ENCODE data around the gene HBA2.
A peak's percentile ranks its signal among the peaks of the same experiment; 100 is the strongest.
"Not testable (repeated sequence)": the region's sequence is repeated elsewhere in the genome, so short reads cannot be mapped to it uniquely, and the experiment has no call there.

Gene HBA2

DNA sequence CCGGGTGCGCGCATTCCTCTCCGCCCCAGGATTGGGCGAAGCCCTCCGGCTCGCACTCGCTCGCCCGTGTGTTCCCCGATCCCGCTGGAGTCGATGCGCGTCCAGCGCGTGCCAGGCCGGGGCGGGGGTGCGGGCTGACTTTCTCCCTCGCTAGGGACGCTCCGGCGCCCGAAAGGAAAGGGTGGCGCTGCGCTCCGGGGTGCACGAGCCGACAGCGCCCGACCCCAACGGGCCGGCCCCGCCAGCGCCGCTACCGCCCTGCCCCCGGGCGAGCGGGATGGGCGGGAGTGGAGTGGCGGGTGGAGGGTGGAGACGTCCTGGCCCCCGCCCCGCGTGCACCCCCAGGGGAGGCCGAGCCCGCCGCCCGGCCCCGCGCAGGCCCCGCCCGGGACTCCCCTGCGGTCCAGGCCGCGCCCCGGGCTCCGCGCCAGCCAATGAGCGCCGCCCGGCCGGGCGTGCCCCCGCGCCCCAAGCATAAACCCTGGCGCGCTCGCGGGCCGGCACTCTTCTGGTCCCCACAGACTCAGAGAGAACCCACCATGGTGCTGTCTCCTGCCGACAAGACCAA, at the start of gene HBA2:
HBA2 (plus strand) TSS at position 503 of the 568 bp plus-strand sequence; CDS start at position 540, 37 bp downstream.
- DNase-seq (ENCODE audit: insufficient read length, low spot score); FAIRE-seq: not testable (repeated sequence)

- not testable (repeated sequence) for FAIRE-seq; DNase-seq (ENCODE audit: insufficient read length, low spot score)
Measured at GRCh38 chr16:123558-124350, 48.9 kb upstream of the HBA2 start.

GRCh38 chr16:125011-125410, 47.7 kb upstream of the HBA2 start:
- no peak for DNase-seq (ENCODE audit: insufficient read length, low spot score)
- no peak for FAIRE-seq

GRCh38 chr16:129075-129474, 43.6 kb upstream of the HBA2 start:
- no peak for FAIRE-seq
- DNase-seq (ENCODE audit: insufficient read length, low spot score) = no peak

- FAIRE-seq = no peak
Measured at GRCh38 chr16:130533-131173, 42.0 kb upstream of the HBA2 start.

GRCh38 chr16:132120-132519, 40.6 kb upstream of the HBA2 start:
- DNase-seq (ENCODE audit: insufficient read length, low spot score) (no peak), FAIRE-seq (no peak)

More at GRCh38 chr16:130533-131173, 42.0 kb upstream of the HBA2 start:
- no peak for DNase-seq (ENCODE audit: insufficient read length, low spot score)

GRCh38 chr16:133716-134115, 39.0 kb upstream of the HBA2 start:
- DNase-seq (ENCODE audit: insufficient read length, low spot score) (no peak), FAIRE-seq (no peak)

DNA sequence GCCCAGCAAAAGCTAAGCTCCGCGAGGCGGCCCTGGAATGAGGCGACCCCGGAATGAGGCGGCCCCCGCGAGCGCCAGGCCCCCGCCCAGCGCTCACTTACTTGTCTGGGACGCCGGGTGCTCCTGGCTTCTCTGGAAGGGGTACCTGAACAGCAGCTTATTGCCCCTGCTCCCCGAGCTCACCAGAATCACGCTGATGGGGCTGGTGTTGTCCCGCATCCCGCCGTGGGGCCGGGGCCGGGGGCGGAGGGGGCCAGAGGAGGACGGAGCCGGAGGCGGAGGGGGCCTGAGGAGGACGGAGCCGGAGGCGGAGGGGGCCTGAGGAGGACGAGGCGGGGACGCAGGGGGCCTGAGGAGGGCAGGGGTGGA, 34.6 kb upstream of the HBA2 start:
- no peak for DNase-seq (ENCODE audit: insufficient read length, low spot score)
- no peak for FAIRE-seq

- no peak for DNase-seq (ENCODE audit: insufficient read length, low spot score)
- no peak for FAIRE-seq
Measured at GRCh38 chr16:140175-140857, 32.4 kb upstream of the HBA2 start.

- DNase-seq (ENCODE audit: insufficient read length, low spot score) = no peak
- FAIRE-seq = no peak
Measured at GRCh38 chr16:142405-142967, 30.2 kb upstream of the HBA2 start.

GRCh38 chr16:143047-143446, 29.6 kb upstream of the HBA2 start:
- no peak for FAIRE-seq
- no peak for DNase-seq (ENCODE audit: insufficient read length, low spot score)

- DNase-seq (ENCODE audit: insufficient read length, low spot score) (no peak), FAIRE-seq (no peak)
Measured at GRCh38 chr16:143456-143855, 29.2 kb upstream of the HBA2 start.

GRCh38 chr16:144797-145252, 27.9 kb upstream of the HBA2 start:
- DNase-seq (ENCODE audit: insufficient read length, low spot score) (no peak), FAIRE-seq (no peak)

DNA sequence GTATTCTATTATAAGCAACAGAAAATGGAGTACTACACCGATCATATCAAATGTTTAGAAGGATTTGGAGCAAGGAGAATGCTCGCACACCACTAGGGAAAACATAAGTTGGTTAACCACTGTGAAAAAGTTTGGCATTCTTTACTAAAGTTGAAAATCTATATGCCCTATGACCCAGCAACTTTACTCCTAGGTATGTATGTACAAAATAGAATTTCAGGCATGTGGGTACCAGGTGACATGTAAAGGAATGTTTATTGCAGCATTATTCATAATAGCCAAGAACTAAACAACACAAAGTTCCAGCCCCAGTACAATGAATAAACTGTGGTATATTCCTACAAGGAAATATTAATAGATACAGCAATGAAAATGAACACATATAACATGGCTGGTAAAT, 26.0 kb upstream of the HBA2 start:
- FAIRE-seq = no peak
- no peak for DNase-seq (ENCODE audit: insufficient read length, low spot score)

DNA sequence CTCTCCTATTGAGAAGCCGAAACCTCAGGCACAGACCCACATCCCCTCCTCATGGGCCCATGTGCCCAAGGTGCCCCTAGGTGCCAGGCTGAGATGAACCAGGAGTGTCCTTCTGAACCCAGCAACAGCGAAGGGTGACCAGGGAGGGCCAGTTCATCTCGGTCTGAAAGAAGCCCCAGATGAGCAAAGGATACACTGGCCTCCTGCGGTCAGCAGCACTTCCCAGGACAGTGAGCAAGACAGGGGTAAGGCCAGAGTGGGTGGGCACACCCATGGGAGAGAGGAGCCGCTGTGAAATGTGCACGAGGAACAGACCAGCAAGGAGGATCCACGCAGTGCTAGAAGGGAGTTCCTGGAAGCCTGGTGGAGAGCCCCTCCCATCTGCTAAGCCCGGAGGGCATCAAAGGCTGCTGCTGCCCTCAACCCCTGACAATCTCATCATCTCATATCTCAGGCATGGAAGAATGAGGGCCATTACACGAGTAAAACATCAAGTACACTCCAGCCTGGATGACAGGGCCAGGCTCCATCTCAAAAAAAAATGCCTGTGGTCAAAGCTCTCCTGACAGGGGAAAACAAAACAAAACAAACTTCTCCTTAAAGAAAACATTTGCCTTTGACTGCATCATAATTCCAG, 23.5 kb upstream of the HBA2 start:
- DNase-seq (ENCODE audit: insufficient read length, low spot score) = no peak
- no peak for FAIRE-seq

- DNase-seq (ENCODE audit: insufficient read length, low spot score) (no peak), FAIRE-seq (no peak)
Measured at GRCh38 chr16:152141-153128, 20.2 kb upstream of the HBA2 start, which contains the start of gene HBZ. HBZ (plus strand) TSS chr16:152644; CDS start chr16:152910, 266 bp downstream.

- not testable (repeated sequence) for DNase-seq (ENCODE audit: insufficient read length, low spot score); FAIRE-seq
Measured at GRCh38 chr16:153129-153521, 19.6 kb upstream of the HBA2 start.

GRCh38 chr16:153550-154216, 19.0 kb upstream of the HBA2 start:
- DNase-seq (ENCODE audit: insufficient read length, low spot score) = not testable (repeated sequence)
- FAIRE-seq = peak; percentile 45
